BJ (cell line): ENCODE results near the gene ANP32A. TPM values are rescaled to one million over a fixed set of nuclear protein-coding genes. Genes with fewer than 3 reads are reported as not detected.

Source experiments
- CTCF ChIA-PET: fragments of 350-600 bp; formaldehyde crosslinking; extraction: SDS; loops from one replicate; lab custom pipeline; 2021; ENCODE audit warnings: antibody characterized with exemption, inconsistent platforms; lab: Yijun Ruan, JAX
- POLR2A ChIA-PET: fragments of 300-600 bp; sonication (Branson Sonifier 250); formaldehyde crosslinking; extraction: SDS; loops from one replicate; lab custom pipeline; 2021; ENCODE audit warnings: antibody characterized with exemption; lab: Charles Lee
- DNase-seq: peaks from one replicate; pipeline ENCODE4 v3.0.0-alpha.2; 2011; ENCODE audit warnings: low read depth
- H3K27me3 ChIP-seq: 2 replicates; pipeline ENCODE4 v1.6.0; 2011; ENCODE audit warnings: low read length; ENCODE audit not compliant: control insufficient read depth, insufficient read depth
- H3K36me3 ChIP-seq: 2 replicates; pipeline ENCODE4 v1.5.1; 2011; ENCODE audit warnings: low read length; ENCODE audit not compliant: control insufficient read depth, insufficient read depth
- H3K4me3 ChIP-seq: 2 replicates; pipeline ENCODE4 v1.5.1; 2011; ENCODE audit warnings: low read depth, mild to moderate bottlenecking, control low read depth, low read length
- polyA plus RNA-seq: library from polyadenylated mRNA; depleted of rRNA; stranded (reverse); fragments of >200 nt; gene quantifications from 2 replicates; pipeline ENCODE4 v1.2.3, GENCODE V29; 2011
- TF ChIP-seq, protein P1 (sequence below): IDR thresholded peaks from 2 replicates; pipeline ENCODE4 v1.5.1; 2011; ENCODE audit warnings: low read depth, mild to moderate bottlenecking, control low read depth, inconsistent platforms, low read length, moderate library complexity; ENCODE audit not compliant: insufficient read depth

ANP32A gene
- polyA plus RNA-seq, 1 experiment: 36.2 TPM

DNA sequence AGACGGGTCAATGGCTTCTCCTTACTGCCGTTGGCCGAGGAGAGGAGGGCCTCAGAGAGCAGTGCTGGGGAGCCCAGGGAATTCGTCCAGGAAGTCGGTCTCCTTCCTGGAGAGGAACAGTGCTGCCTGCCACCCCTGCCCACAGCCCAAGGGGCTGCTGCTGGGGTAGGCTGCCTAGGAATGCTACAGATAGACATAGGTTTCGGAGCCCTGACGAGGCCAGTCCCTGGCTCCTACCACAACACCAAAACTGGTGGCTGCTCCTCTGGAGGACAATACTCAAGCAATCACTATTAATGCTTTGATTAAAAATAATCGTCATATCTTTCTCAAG lies 30.5 kb downstream of the ANP32A start:
- POLR2A ChIA-PET: no interaction called here
- TF ChIP-seq, protein P1, sequence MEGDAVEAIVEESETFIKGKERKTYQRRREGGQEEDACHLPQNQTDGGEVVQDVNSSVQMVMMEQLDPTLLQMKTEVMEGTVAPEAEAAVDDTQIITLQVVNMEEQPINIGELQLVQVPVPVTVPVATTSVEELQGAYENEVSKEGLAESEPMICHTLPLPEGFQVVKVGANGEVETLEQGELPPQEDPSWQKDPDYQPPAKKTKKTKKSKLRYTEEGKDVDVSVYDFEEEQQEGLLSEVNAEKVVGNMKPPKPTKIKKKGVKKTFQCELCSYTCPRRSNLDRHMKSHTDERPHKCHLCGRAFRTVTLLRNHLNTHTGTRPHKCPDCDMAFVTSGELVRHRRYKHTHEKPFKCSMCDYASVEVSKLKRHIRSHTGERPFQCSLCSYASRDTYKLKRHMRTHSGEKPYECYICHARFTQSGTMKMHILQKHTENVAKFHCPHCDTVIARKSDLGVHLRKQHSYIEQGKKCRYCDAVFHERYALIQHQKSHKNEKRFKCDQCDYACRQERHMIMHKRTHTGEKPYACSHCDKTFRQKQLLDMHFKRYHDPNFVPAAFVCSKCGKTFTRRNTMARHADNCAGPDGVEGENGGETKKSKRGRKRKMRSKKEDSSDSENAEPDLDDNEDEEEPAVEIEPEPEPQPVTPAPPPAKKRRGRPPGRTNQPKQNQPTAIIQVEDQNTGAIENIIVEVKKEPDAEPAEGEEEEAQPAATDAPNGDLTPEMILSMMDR: no peak
- Histone ChIP-seq H3K4me3 (no peak overlapping the region), H3K36me3 (peaks cover 3% of the 10 kb centered on the region; the same call in 1 of the 2 replicates), H3K27me3 (no peaks in the 10 kb centered on the region)
- CTCF ChIA-PET: interaction anchor here (0.9 to 1.1 kb wide), 2 partner anchors 86 to 135 kb away, joined by 3 to 4 read pairs; no protein-coding TSS in a partner anchor
- no peak for DNase-seq

DNA sequence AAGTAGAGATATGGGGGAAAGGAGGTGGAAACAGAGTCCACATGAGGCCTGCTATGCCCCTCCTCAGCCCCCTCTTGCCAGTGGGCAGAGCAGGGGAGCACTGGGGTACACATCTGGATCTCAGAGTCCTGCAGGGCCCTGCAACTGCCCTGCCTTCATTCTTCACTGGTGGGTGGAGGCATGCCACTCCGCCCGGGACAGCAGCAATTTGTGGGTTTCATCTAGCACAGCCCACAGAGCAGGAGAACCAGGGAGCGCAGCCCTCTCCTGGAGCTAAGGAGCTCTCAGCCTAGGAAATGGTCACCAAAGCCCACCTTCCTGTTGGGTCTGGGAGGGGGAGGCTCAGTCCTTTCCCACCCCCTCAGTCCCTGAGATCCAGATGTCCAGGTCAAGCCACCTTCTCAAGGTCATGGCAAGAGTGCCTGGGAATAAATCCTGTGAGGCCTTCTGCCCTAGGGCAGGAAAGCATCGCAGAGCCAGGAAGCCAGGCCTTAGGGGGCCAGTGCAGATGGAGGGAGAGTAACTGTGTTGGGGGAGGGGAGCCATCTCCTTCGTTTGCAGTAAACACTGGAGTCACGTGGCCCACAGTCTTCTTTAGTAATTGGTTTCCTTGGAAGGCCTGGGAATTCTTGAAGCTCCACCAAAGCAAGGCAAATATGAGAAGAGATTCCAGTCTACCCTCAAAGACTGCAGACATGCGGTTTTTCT lies 31.0 kb downstream of the ANP32A start:
- no peaks in the 10 kb centered on the region for H3K27me3 ChIP-seq
- POLR2A ChIA-PET: interaction anchor here (0.6 kb wide), 1 partner anchor 1235 kb away, joined by 3 read pairs; no protein-coding TSS in a partner anchor
- DNase-seq: no peak
- CTCF ChIA-PET: interaction anchor here (0.8 to 1.1 kb wide), 3 partner anchors 10 to 135 kb away, joined by 3 to 4 read pairs (median 3); no protein-coding TSS in a partner anchor
- H3K36me3 ChIP-seq: peaks cover 4% of the 10 kb centered on the region; the same call in 1 of the 2 replicates
- TF ChIP-seq, protein P1: no peak
- no peak overlapping the region for H3K4me3 ChIP-seq

DNA sequence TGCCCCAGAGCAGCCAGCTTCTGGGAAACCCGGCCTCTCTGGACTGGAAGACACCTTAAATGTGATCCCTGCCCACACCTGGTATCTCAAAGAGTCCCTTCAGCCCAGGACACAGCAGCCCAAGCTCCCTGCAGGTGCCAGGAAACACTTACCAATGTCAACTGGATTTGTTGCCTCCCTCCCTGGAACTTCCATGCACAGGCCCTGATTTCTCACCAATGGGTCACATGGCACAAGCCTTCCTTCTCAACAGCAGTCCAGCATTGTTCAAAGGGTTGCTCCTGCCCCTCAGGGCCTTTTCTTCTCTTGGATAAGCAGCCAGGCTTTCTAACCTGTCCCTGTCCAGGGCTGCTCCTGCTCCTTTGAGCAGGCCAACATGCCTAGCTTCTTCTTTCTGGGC lies 31.6 kb downstream of the ANP32A start:
- CTCF ChIA-PET: interaction anchor here (0.8 to 1.1 kb wide), 2 partner anchors 10 to 136 kb away, joined by 3 to 4 read pairs; no protein-coding TSS in a partner anchor
- POLR2A ChIA-PET: interaction anchor here (0.6 kb wide), 1 partner anchor 1235 kb away, joined by 3 read pairs; no protein-coding TSS in a partner anchor
- Histone ChIP-seq H3K4me3 (no peak overlapping the region), H3K27me3 (no peaks in the 10 kb centered on the region), H3K36me3 (peaks cover 4% of the 10 kb centered on the region; the same call in 1 of the 2 replicates)
- no peak for DNase-seq
- TF ChIP-seq, protein P1: no peak

DNA sequence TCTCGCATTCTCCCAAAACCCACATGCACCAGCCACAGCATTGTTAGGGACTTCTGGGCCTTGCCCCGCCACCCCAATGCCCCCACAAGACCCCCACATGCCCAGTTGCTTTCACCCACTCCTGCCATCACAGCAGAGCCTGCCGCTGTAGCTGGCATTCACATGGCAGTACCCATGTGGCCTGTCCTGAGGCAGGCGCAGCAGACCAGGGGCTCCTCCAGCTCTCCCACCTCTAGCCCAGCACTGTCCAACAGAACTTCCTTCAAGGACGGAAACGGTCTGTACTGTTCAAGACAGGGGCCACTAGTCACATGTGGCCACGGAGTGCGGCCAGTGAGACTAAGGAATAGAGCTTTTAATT lies 32.5 kb downstream of the ANP32A start:
- Histone ChIP-seq H3K36me3 (peaks cover 4% of the 10 kb centered on the region; the same call in 1 of the 2 replicates), H3K4me3 (no peak overlapping the region), H3K27me3 (no peaks in the 10 kb centered on the region)
- ChIA-PET POLR2A (no interaction called here), CTCF (interaction anchor here (0.9 kb wide), 1 partner anchor 87 kb away, joined by 3 read pairs; no protein-coding TSS in a partner anchor)
- TF ChIP-seq, protein P1: no peak
- DNase-seq: no peak

DNA sequence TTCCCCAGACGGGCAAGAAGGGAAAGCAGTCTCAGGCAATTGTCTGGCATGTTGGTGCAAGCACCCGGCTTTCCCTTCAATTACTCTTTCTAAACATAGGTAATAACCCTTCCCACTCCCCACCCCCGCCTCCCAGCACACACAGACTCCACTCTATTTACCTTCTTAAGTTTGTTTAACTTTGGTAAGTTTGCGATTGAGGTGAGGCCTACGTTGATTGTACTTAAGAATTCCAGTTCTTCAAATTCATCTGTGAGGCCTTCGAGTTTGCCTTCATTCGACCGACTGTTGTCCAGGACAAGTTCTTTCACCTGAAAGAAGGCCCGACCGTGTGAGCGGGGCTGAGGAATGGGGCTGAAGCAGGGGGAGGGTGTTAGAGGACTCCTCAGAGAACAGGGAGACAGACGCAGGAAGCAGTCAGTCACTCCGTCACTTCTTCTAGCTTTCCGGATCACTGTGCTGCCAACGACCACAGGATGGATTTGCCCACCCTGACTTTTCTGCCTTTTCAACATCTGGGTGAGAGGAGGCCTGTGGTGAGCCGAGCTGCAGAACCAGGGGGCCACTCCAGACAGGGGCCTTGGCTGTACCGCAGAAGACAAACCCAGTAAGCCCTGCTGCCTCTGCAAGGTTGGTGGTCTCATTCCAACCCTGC lies 33.0 kb downstream of the ANP32A start:
- POLR2A ChIA-PET: no interaction called here
- TF ChIP-seq, protein P1: no peak
- CTCF ChIA-PET: interaction anchor here (0.9 kb wide), 1 partner anchor 87 kb away, joined by 3 read pairs; no protein-coding TSS in a partner anchor
- H3K4me3 ChIP-seq: no peak overlapping the region
- H3K27me3 ChIP-seq: no peaks in the 10 kb centered on the region
- peaks cover 6% of the 10 kb centered on the region for H3K36me3 ChIP-seq
- DNase-seq: no peak
